Spinal cord (tissue), 10 donors: ENCODE data around the gene FYTTD1. TPM values are rescaled to one million over a fixed set of nuclear protein-coding genes. Genes with fewer than 3 reads are reported as not detected.

Experiments
- DNase-seq, 6 donors: peaks; one replicate each; pipeline versions ENCODE4 v3.0.0 to v3.0.0-alpha.2; 2013 to 2015; ENCODE audit warnings: low spot score in 6 of 6, low read depth in 4 of 6
- H3K27ac ChIP-seq: one replicate; pipeline ENCODE4 v1.5.1; 2013; ENCODE audit warnings: low read depth, low read length, control low read depth
- H3K27me3 ChIP-seq: one replicate; pipeline ENCODE4 v1.6.1; 2013; ENCODE audit warnings: low read length; ENCODE audit not compliant: control insufficient read depth, insufficient read depth
- H3K36me3 ChIP-seq: one replicate; pipeline ENCODE4 v1.6.1; 2013; ENCODE audit warnings: low read length; ENCODE audit not compliant: control insufficient read depth, insufficient read depth
- H3K4me1 ChIP-seq: one replicate; pipeline ENCODE4 v1.6.1; 2013; ENCODE audit warnings: low read length; ENCODE audit not compliant: control insufficient read depth, insufficient read depth
- H3K4me3 ChIP-seq: one replicate; pipeline ENCODE4 v1.5.1; 2013; ENCODE audit warnings: low read depth, low read length, control low read depth
- H3K9me3 ChIP-seq: one replicate; pipeline ENCODE4 v1.6.1; 2013; ENCODE audit warnings: low read length; ENCODE audit not compliant: control insufficient read depth, insufficient read depth
- WGBS: methylation state at CpG from one replicate; pipeline ENCODE4 v1.1.5; 2013; ENCODE audit warnings: missing lambda C conversion rate; ENCODE audit not compliant: insufficient coverage; 5-methylcytosine and 5-hydroxymethylcytosine counted together
- polyA plus RNA-seq, 2 donors: library from polyadenylated mRNA; unstranded; fragments of 120-200 nt; gene quantifications; one replicate each; pipeline ENCODE4 v1.2.1, GENCODE V29; 2013; ENCODE audit not compliant: insufficient read length in 2 of 2
- total RNA-seq, 2 donors: library from RNA; depleted of rRNA in 1 of 2; stranded (reverse); fragments of 120-200 nt in 1 of 2; fragments of >200 nt in 1 of 2; gene quantifications; one replicate each; pipeline versions ENCODE4 v1.2.3 to v1.2.4, GENCODE V29; 2013 to 2014
- donor health status: healthy.

The FYTTD1 gene
- total and polyA plus RNA-seq, 4 donors = 60.0 to 95.3 (median 71.8) TPM

GRCh38 chr3:197814372-197814771 is 64.7 kb downstream of the FYTTD1 start:
- no peak overlapping the region for H3K4me3 ChIP-seq
- peaks cover 3% of the 10 kb centered on the region for H3K4me1 ChIP-seq
- peaks cover 2% of the 10 kb centered on the region for H3K36me3 ChIP-seq
- no peaks in the 10 kb centered on the region for H3K27me3 ChIP-seq
- no peak overlapping the region for H3K27ac ChIP-seq
- DNase-seq = no peak
- no CpG with 5 or more reads among the region's 4 CpGs for WGBS
- no peaks in the 10 kb centered on the region for H3K9me3 ChIP-seq

- H3K27me3 ChIP-seq = no peaks in the 10 kb centered on the region
- WGBS = 71% methylated on average over 6 of the region's 8 CpGs
- peaks cover 21% of the 10 kb centered on the region for H3K36me3 ChIP-seq
- H3K4me3 ChIP-seq = no peak overlapping the region
- H3K9me3 ChIP-seq = no peaks in the 10 kb centered on the region
- DNase-seq = no peak
- H3K27ac ChIP-seq = no peak overlapping the region
- no peaks in the 10 kb centered on the region for H3K4me1 ChIP-seq
Observed at GRCh38 chr3:197820550-197821335, 71.1 kb downstream of the FYTTD1 start.

- Histone ChIP-seq H3K9me3 (no peaks in the 10 kb centered on the region), H3K27ac (no peak overlapping the region), H3K36me3 (peaks cover 13% of the 10 kb centered on the region), H3K4me3 (no peak overlapping the region), H3K4me1 (no peaks in the 10 kb centered on the region), H3K27me3 (no peaks in the 10 kb centered on the region)
- DNase-seq = no peak
- 100% methylated on average over 1 of the region's 3 CpGs for WGBS
Observed at GRCh38 chr3:197829397-197830045, 79.8 kb downstream of the FYTTD1 start.

- H3K27ac ChIP-seq = no peak overlapping the region
- H3K36me3 ChIP-seq = peaks cover 20% of the 10 kb centered on the region
- H3K9me3 ChIP-seq = no peaks in the 10 kb centered on the region
- 67% methylated on average over 2 of the region's 6 CpGs for WGBS
- H3K4me3 ChIP-seq = no peak overlapping the region
- H3K27me3 ChIP-seq = no peaks in the 10 kb centered on the region
- DNase-seq = no peak
- no peaks in the 10 kb centered on the region for H3K4me1 ChIP-seq
Observed at GRCh38 chr3:197830308-197830966, 80.8 kb downstream of the FYTTD1 start.

GRCh38 chr3:197830967-197831313 is 81.3 kb downstream of the FYTTD1 start:
- Histone ChIP-seq H3K4me1 (no peaks in the 10 kb centered on the region), H3K27ac (no peak overlapping the region), H3K4me3 (no peak overlapping the region), H3K36me3 (peaks cover 22% of the 10 kb centered on the region), H3K9me3 (no peaks in the 10 kb centered on the region), H3K27me3 (no peaks in the 10 kb centered on the region)
- DNase-seq = no peak
- 100% methylated on average over 4 of the region's 8 CpGs for WGBS

GRCh38 chr3:197833930-197834715 is 84.4 kb downstream of the FYTTD1 start:
- WGBS = no CpG with 5 or more reads among the region's 8 CpGs
- no peak overlapping the region for H3K4me3 ChIP-seq
- peaks cover 5% of the 10 kb centered on the region for H3K4me1 ChIP-seq
- H3K36me3 ChIP-seq = peaks cover 18% of the 10 kb centered on the region
- DNase-seq = no peak
- H3K9me3 ChIP-seq = no peaks in the 10 kb centered on the region
- no peaks in the 10 kb centered on the region for H3K27me3 ChIP-seq
- H3K27ac ChIP-seq = no peak overlapping the region

GRCh38 chr3:197835509-197835908 is 85.8 kb downstream of the FYTTD1 start:
- Histone ChIP-seq H3K27me3 (no peaks in the 10 kb centered on the region), H3K27ac (no peak overlapping the region), H3K4me3 (no peak overlapping the region), H3K9me3 (no peaks in the 10 kb centered on the region), H3K4me1 (peaks cover 5% of the 10 kb centered on the region), H3K36me3 (peaks cover 25% of the 10 kb centered on the region)
- no peak for DNase-seq
- WGBS = 86% methylated on average over 1 of the region's 5 CpGs

- H3K9me3 ChIP-seq = no peaks in the 10 kb centered on the region
- DNase-seq = peak in 4 of 6 donors; percentile 26 to 85 (median 44)
Observed at GRCh38 chr3:197836244-197836643, 86.6 kb downstream of the FYTTD1 start.

More at GRCh38 chr3:197836244-197836643, 86.6 kb downstream of the FYTTD1 start:
- H3K36me3 ChIP-seq = peaks cover 28% of the 10 kb centered on the region
- no peak overlapping the region for H3K4me3 ChIP-seq
- peak overlapping the region; percentile 43 for H3K27ac ChIP-seq
- H3K4me1 ChIP-seq = peaks cover 5% of the 10 kb centered on the region
- no peaks in the 10 kb centered on the region for H3K27me3 ChIP-seq
